ENCODE data around the gene UBXN1.
"Not testable (repeated sequence)": the region's sequence is repeated elsewhere in the genome, so short reads cannot be mapped to it uniquely, and the experiment has no call there.

UBXN1 gene

GRCh38 chr11:62708392-62708791, 29.5 kb upstream of the UBXN1 start:
- no peak for DNase-seq (ENCODE audit: low read depth, low spot score)

DNA sequence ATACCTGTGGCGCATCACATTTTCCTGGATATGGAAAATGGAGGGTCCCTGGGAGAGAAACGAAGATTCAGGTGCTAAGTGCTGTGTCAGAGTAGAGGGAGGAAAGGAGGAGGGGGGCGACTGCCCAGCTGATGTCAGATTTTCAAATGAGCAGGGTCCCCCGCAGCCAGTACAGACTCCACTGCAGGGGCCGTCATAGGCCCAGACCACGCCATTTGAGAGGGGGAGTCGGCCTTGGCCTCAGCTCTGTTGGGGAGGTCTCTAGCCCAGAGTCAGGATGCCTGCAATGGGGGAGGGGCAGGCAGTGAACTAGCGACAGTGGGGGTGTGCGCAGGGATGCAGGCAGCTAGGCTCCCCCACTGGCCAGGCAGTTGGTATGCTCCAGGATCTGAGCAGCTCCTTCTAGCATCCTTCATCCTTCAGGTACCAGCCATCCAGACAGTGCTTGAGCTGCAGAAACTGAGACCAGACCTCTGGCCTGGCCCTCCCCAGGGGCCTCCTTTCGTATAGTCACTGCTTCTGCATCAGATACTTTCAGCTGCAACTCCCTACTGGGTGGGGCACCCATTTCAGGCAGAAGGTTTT, 28.5 kb upstream of the UBXN1 start, which contains the start of the genes BSCL2 and GNG3:
Gene BSCL2, minus strand, starts transcription at position 148 of the 585 bp plus-strand sequence. CDS start 229 bp downstream, outside the sequence.
Gene GNG3, plus strand, starts transcription at position 400 of the 585 bp plus-strand sequence. CDS start 620 bp downstream, outside the sequence.
- no peak for DNase-seq (ENCODE audit: low read depth, low spot score)

DNA sequence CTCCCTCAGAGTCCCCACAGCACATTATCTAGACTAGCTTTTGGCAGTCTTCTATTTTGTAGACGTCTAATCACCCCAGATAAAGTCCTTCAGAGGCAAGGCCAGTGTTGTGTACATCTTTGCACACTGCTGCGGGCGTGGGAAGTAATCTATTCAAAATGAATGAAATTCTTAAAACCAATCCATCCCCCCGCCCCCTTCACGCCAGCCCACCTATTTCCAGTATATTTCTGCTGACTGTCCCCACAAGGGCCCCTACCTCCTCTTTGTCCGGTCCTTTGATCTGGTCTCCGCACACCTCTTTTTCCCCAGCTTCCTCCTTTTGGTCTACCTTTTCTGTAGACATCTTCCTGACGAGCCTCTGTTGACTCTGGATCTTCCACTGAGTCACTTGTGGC, 28.0 kb upstream of the UBXN1 start:
- no peak for DNase-seq (ENCODE audit: low read depth, low spot score)

DNA sequence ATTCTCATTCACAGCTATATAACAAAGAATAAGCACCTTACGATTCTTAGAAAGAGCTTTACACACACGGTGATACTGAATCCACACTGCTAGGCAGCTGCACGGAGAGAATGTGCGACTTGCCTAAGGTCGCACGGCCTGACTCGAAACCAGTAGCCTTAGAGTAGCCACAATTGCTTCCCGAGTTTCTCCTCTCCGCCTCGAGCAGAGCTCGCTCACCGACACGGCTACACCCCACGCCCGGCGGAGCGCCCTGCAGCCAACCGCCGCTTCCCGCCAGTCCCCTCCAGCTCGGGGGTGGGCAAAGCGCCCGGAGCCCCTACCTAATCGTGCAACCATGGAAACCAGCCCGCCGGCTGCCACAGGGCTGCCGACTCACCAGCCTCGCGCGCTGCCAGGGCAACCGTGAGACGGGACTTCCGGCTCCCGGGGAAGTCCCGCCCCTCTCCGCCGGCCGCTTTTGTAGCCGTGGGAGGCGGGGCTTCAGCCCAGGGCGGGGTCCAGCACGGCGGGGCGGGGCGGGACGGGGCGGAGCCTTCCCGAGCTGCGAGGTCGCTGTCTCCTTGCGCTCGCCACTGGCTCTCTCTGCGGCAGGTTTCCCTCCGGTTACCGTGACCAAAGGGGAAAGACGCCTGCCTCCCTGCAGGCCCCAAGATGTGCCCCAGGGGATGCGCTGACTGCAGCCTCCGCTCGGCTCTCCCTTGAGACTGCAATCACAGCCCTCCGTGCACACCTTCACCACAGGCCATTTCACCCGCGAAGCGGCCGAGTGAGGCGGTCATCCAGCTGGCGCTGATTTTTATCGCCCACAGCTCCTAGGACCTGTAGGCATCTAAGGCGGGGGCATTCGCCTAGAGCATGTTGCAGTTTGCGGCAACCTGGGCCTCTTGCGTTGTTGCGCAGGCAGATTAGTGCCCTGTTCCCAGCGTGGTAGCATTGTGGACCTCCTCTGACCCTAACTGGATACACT, 27.3 kb upstream of the UBXN1 start:
- DNase-seq (ENCODE audit: low read depth, low spot score): peak; percentile 83

DNA sequence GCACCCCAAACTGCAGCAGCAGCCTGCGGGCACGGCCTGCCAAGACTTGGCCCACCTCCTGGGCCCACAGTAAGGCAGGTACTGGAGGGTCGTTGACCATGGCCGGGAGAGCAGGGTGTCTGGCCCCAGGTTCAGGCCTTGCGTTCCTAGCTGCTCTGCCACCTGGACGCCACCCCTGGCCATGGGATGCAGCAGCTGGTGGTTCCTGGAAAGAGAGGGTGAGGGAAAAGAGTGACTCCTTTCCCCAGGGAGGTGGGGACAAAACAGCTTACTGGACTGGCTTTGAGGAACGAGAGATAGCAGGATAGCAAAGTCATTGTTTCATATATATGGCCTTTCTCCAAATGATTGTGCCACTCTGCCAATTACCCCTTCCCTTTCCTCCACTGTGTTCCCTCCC, 26.5 kb upstream of the UBXN1 start:
- no peak for DNase-seq (ENCODE audit: low read depth, low spot score)

GRCh38 chr11:62703921-62704320, 25.0 kb upstream of the UBXN1 start:
- not testable (repeated sequence) for DNase-seq (ENCODE audit: low read depth, low spot score)

GRCh38 chr11:62702246-62702645, 23.4 kb upstream of the UBXN1 start:
- DNase-seq (ENCODE audit: low read depth, low spot score): no peak

DNA sequence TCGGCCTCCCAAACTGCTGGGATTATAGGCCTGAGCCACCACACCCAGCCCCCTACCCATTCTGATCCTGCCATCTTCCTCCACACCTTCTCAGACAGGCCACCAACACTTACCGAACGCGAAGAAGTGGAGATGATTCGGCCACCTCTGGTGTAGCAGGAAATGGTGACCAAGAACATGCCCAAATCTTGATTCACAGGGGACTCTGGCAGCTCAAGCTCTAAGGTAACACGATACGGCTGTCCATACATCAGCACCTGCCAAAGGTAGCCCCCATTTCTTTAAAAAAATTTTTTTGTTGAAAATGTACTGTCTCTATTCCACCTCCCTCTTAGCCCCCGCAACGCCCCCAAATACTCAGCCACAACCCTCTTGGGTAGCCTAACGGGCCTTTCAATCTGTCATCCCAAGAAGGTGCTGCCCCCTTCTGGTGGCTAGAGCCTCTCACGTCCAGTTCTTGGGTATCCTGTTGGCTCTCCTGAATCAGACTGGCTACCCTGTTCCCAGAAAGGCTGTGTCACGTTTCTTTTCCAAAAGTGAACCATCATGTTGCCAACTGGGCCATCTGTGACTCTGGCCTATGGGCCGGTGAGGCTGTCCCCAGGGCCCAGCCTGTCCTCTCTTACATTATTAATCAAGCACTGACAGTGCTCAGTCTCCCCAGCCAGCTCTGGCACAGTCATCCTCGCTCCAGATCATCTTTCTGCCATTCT, 15.7 kb upstream of the UBXN1 start:
- DNase-seq (ENCODE audit: low read depth, low spot score): peak; percentile 54

DNA sequence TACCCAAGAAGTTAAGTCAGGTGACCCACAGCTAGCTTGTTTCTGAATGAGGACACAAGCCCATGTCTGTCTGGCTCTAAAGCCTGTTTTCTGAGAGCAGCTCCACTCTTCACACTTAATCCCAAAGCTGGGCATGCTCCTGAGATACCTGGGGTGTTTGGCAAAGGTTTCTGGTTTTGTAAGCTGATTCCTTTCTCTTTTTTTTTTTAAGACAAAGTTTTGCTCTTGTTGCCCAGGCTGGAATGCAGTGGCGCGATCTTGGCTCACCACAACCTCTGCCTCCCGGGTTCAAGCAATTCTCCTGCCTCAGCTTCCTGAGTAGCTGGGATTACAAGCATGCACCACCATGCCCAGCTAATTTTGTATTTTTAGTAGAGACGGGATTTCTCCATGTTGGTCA, 14.8 kb upstream of the UBXN1 start:
- DNase-seq (ENCODE audit: low read depth, low spot score): not testable (repeated sequence)

- DNase-seq (ENCODE audit: low read depth, low spot score): no peak
These were observed 10.7 kb upstream of the UBXN1 start, which contains the start of gene LRRN4CL for GRCh38 chr11:62689421-62690183. Gene LRRN4CL, minus strand, starts transcription at chr11:62689530. Its CDS starts 1,022 bp downstream, at chr11:62688508.

- no peak for DNase-seq (ENCODE audit: low read depth, low spot score)
These were observed 9.6 kb upstream of the UBXN1 start for GRCh38 chr11:62688491-62688890.

DNA sequence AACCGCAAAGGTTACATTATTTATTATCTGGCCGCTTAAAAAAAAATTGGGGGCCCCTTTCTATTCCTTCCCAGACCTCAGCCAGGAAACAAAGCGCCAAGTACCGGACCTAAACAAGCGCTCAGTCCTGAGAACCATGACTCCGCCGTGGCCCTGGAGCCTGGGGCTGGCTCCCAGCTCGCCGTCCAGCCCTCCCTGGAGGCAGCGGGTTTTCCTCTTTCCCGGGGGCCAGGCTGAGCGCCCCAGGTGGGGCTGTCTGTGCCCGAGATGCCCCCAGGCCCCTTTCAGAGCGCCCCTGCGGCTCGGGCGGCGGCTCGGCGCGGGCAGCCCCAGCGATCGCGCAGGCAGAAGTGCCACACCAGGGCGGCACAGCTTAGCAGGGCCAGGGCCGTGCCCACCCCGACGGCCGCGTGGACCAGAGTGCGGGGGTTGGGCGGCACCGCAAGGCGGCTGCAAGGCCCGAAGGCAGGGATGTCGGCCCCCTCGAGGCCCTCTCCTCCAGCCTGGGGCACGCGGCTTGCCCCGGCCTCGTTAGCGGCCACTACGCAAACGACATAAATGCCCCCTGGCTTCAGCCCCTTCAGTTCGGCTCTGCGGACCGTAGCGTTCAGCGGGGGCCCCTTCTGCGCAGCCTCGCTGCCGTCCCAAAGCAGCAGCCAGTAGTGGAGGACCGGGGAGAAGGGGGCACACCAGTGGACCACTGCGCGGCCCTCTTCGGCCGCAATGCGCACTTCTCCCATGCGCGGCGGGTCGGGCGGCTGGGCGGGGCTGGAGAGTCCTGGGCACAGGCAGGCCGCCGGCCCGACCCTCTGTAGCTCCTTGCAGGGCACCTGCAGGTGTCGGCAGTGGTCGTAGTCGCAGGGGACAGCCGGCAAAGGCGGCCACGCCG, 8.9 kb upstream of the UBXN1 start:
- no peak for DNase-seq (ENCODE audit: low read depth, low spot score)

GRCh38 chr11:62682518-62682917, 3.6 kb upstream of the UBXN1 start:
- DNase-seq (ENCODE audit: low read depth, low spot score): no peak

DNA sequence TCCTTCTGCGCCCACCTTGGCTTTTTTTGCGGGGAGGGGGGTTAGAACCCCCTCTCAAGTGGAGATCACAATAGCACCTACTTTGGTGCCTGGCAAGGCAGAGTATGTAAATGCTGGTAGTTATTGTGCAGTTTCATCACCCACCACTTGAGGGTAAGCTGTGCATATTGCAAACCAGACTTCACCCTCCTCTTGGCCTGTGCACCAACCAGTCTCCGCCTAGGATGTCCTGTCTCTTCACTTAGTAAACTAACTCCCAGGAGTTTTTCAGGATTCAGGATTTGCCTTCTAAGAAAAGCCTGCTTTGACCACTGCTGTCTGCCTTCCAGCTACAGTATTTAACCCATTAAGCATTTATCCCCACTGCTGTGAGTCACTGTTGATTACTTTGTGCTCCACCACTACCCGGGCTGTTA, 2.0 kb upstream of the UBXN1 start:
- no peak for DNase-seq (ENCODE audit: low read depth, low spot score)

DNA sequence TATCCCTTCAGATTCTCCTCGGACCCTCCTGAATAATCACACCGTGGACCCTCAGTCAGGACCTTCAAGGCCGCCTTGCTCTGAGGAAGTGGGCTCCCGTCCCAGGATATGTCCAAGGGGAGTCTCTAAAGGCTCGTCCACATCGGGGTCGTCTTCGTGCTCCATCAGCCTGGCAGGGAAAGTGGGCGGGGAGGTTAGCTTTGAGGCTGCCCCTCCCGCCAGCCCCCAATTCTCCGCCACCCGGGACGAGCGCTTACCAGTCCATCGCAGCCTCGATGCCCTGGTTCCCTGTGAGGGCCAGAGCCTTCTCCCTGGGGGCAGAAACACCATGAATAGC, 472 bp downstream of the UBXN1 start:
- no peak for DNase-seq (ENCODE audit: low read depth, low spot score)

DNA sequence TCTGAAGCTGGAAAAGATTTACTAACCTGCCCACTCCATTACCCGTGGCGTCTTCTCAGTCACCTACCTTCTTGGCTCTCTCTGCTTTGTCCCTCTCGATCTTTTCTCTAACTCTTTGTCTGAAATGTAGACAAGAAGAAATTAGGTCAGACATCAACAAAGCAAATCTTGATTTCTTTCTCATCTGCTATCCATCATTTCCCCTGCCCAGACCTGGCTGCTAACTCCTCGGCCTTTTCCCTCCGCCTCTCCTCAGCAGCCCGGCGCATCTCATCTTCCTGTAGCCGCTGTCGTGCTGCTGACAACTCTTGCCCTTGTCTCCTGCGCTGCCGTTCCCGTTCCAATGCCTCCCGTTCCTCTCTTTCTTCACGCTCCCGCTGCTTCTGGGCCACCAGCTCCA, 1.2 kb downstream of the UBXN1 start:
- no peak for DNase-seq (ENCODE audit: low read depth, low spot score)

GRCh38 chr11:62677156-62677555, 1.7 kb downstream of the UBXN1 start:
- DNase-seq (ENCODE audit: low read depth, low spot score): no peak

- DNase-seq (ENCODE audit: low read depth, low spot score): no peak
These were observed 2.2 kb downstream of the UBXN1 start for GRCh38 chr11:62676698-62677097.

- not testable (repeated sequence) for DNase-seq (ENCODE audit: low read depth, low spot score)
These were observed 3.5 kb downstream of the UBXN1 start for GRCh38 chr11:62675415-62675814.

- no peak for DNase-seq (ENCODE audit: low read depth, low spot score)
These were observed 5.7 kb downstream of the UBXN1 start for GRCh38 chr11:62673196-62673525.

Data from activated naive CD8-positive, alpha-beta T cell treated with anti-CD3 and anti-CD28 coated beads, Interleukin-2, amount 50 U/mL, for 16 hours (primary cell).